IMR-90 (cell line): ENCODE results near the gene MZB1. TPM values are rescaled to one million over a fixed set of nuclear protein-coding genes. Genes with fewer than 3 reads are reported as not detected.
A peak's percentile ranks its signal among the peaks of the same experiment; 100 is the strongest.

Experiments
- ATAC-seq: fragments of 200-7000 bp; cut with Tn5 transposase; 2 replicates; pipeline ENCODE4 v1.9.1; 2020; ENCODE audit warnings: low read depth, mild to moderate bottlenecking, moderate library complexity
- BruUV-seq: library from RNA; stranded (reverse); fragments of 400-500 nt; replicated peaks from 2 replicates; lab custom pipeline; 2021; lab: Mats Ljungman, UMichigan
- CTCF ChIA-PET: fragments of 300-600 bp; formaldehyde crosslinking; extraction: SDS; loops from one replicate; lab custom pipeline; 2021; ENCODE audit warnings: antibody characterized with exemption; lab: Yijun Ruan, JAX
- POLR2A ChIA-PET: fragments of 300-600 bp; sonication (Branson Sonifier 250); formaldehyde crosslinking; loops from one replicate; lab custom pipeline; 2022; ENCODE audit warnings: antibody characterized with exemption; ENCODE audit not compliant: unreplicated experiment; lab: Charles Lee
- DNase-seq: peaks from one replicate; pipeline ENCODE4 v3.0.0; 2013
- H2AFZ ChIP-seq: replicated peaks from 2 replicates; pipeline ENCODE3; 2013; ENCODE audit warnings: low read length, mild to moderate bottlenecking; ENCODE audit not compliant: poor library complexity
- H2AK5ac ChIP-seq: 2 replicates; pipeline ENCODE4 v1.6.1; 2013; ENCODE audit warnings: low read depth, low read length, inconsistent platforms
- H2AK9ac ChIP-seq: replicated peaks from 2 replicates; pipeline ENCODE3; 2013; ENCODE audit warnings: mild to moderate bottlenecking, low read depth, low read length, moderate library complexity; ENCODE audit not compliant: poor library complexity
- H2BK120ac ChIP-seq: 2 replicates; pipeline ENCODE4 v1.6.1; 2013; ENCODE audit warnings: low read depth, low read length, inconsistent platforms
- H2BK15ac ChIP-seq: 3 replicates; pipeline ENCODE4 v1.6.1; 2013; ENCODE audit warnings: low read depth, low read length, inconsistent platforms
- H2BK20ac ChIP-seq: 2 replicates; pipeline ENCODE4 v1.6.1; 2013; ENCODE audit warnings: low read depth, mild to moderate bottlenecking, inconsistent platforms, low read length, moderate library complexity
- H2BK5ac ChIP-seq: 2 replicates; pipeline ENCODE4 v1.6.1; 2013; ENCODE audit warnings: mild to moderate bottlenecking, low read depth, low read length, inconsistent platforms; ENCODE audit not compliant: poor library complexity, severe bottlenecking
- H3K14ac ChIP-seq: replicated peaks from 2 replicates; pipeline ENCODE4 v1.6.1; 2013; ENCODE audit warnings: low read depth, low read length, inconsistent platforms
- H3K18ac ChIP-seq: 2 replicates; pipeline ENCODE4 v1.6.1; 2013; ENCODE audit warnings: low read depth, low read length, control low read depth
- H3K23ac ChIP-seq: 2 replicates; pipeline ENCODE4 v1.6.1; 2013; ENCODE audit warnings: low read depth, low read length, inconsistent platforms
- H3K27ac ChIP-seq: 2 replicates; pipeline ENCODE4 v1.5.1; 2013; ENCODE audit warnings: mild to moderate bottlenecking, control low read depth, low read length; ENCODE audit not compliant: insufficient read depth
- H3K27me3 ChIP-seq: 2 replicates; pipeline ENCODE4 v1.6.1; 2013; ENCODE audit warnings: low read length; ENCODE audit not compliant: control insufficient read depth, insufficient read depth
- H3K36me3 ChIP-seq: 2 replicates; pipeline ENCODE4 v1.6.1; 2013; ENCODE audit warnings: low read length, mixed read lengths; ENCODE audit not compliant: control insufficient read depth, insufficient read depth
- H3K4ac ChIP-seq: 2 replicates; pipeline ENCODE4 v1.6.1; 2013; ENCODE audit warnings: low read depth, low read length, inconsistent platforms
- H3K4me1 ChIP-seq: 2 replicates; pipeline ENCODE4 v1.6.1; 2013; ENCODE audit warnings: low read length, mixed read lengths; ENCODE audit not compliant: control insufficient read depth, insufficient read depth
- H3K4me2 ChIP-seq: 2 replicates; pipeline ENCODE4 v1.6.1; 2013; ENCODE audit warnings: low read depth, mild to moderate bottlenecking, control low read depth, low read length, moderate library complexity
- H3K4me3 ChIP-seq: 2 replicates; pipeline ENCODE4 v1.5.1; 2013; ENCODE audit warnings: low read depth, mild to moderate bottlenecking, control low read depth, low read length, moderate library complexity; ENCODE audit not compliant: insufficient read depth
- H3K56ac ChIP-seq: 2 replicates; pipeline ENCODE4 v1.6.1; 2013; ENCODE audit warnings: low read length, inconsistent platforms; ENCODE audit not compliant: insufficient read depth; ENCODE audit errors: extremely low read depth
- H3K79me1 ChIP-seq, 2 experiments: 2 replicates each; pipeline ENCODE4 v1.6.1; 2013; ENCODE audit warnings: low read length in 2 of 2, inconsistent platforms in 1 of 2, low read depth in 1 of 2
- H3K9ac ChIP-seq: 2 replicates; pipeline ENCODE4 v1.6.1; 2013; ENCODE audit warnings: low read depth, low read length, control low read depth
- H3K9me1 ChIP-seq: 2 replicates; pipeline ENCODE4 v1.6.1; 2013; ENCODE audit warnings: low read length, inconsistent platforms; ENCODE audit not compliant: insufficient read depth
- H3K9me3 ChIP-seq: 2 replicates; pipeline ENCODE4 v1.6.1; 2013; ENCODE audit warnings: low read length; ENCODE audit not compliant: control insufficient read depth, insufficient read depth
- H4K20me1 ChIP-seq: 2 replicates; pipeline ENCODE4 v1.6.1; 2013; ENCODE audit warnings: low read length, inconsistent platforms; ENCODE audit not compliant: insufficient read depth
- H4K5ac ChIP-seq: 2 replicates; pipeline ENCODE4 v1.6.1; 2013; ENCODE audit warnings: mild to moderate bottlenecking, low read depth, low read length, control low read depth
- H4K8ac ChIP-seq, 2 experiments: 2 replicates each; pipeline ENCODE4 v1.6.1; 2013; ENCODE audit warnings: low read depth in 2 of 2, low read length in 2 of 2, control low read depth in 1 of 2, inconsistent platforms in 1 of 2
- H4K91ac ChIP-seq: 2 replicates; pipeline ENCODE4 v1.6.1; 2013; ENCODE audit warnings: low read depth, low read length, inconsistent platforms; ENCODE audit not compliant: insufficient read depth
- CEBPB ChIP-seq: IDR thresholded peaks from 2 replicates; pipeline ENCODE4 v1.6.1; 2012; ENCODE audit warnings: low read depth, low read length, improper control_type of control experiment
- FOS ChIP-seq: fragments of 150-350 bp; IDR thresholded peaks from 2 replicates; pipeline ENCODE4 v1.6.1; 2016; ENCODE audit warnings: low read depth, low read length
- MAFK ChIP-seq: IDR thresholded peaks from 2 replicates; pipeline ENCODE4 v1.6.1; 2012; ENCODE audit warnings: low read depth, low read length, improper control_type of control experiment
- MAZ ChIP-seq: IDR thresholded peaks from 2 replicates; pipeline ENCODE4 v1.6.1; 2012; ENCODE audit warnings: low read depth, mild to moderate bottlenecking, low read length, improper control_type of control experiment, moderate library complexity, borderline replicate concordance
- NFE2L2 ChIP-seq: fragments of 150-350 bp; IDR thresholded peaks from 2 replicates; pipeline ENCODE4 v1.6.1; 2016; ENCODE audit warnings: low read depth, mild to moderate bottlenecking, low read length
- POLR2A ChIP-seq: IDR thresholded peaks from 2 replicates; pipeline ENCODE4 v1.6.1; 2012; ENCODE audit warnings: mild to moderate bottlenecking, low read depth, low read length
- RAD21 ChIP-seq: IDR thresholded peaks from 2 replicates; pipeline ENCODE4 v1.6.1; 2012; ENCODE audit warnings: low read length, improper control_type of control experiment
- SMC3 ChIP-seq: fragments of 150-350 bp; IDR thresholded peaks from 2 replicates; pipeline ENCODE4 v1.6.1; 2016; ENCODE audit warnings: low read depth, mild to moderate bottlenecking, antibody characterized with exemption, low read length, moderate library complexity
- WGBS, 2 experiments: methylation state at CpG; one replicate each; pipeline versions ENCODE4 v1.1.5 to v1.1.7; 2013; ENCODE audit warnings: missing lambda C conversion rate in 2 of 2; ENCODE audit not compliant: insufficient read length in 1 of 2; ENCODE audit errors: extremely low coverage in 2 of 2; 5-methylcytosine and 5-hydroxymethylcytosine counted together
- dilution Hi-C: fragments of 300-500 bp; cut with HindIII; formaldehyde crosslinking; loops from one replicate; pipeline ENCODE4 v1.14.3; 2018; ENCODE audit warnings: low sequenced_read_pairs; ENCODE audit not compliant: unreplicated experiment
- in situ Hi-C: fragments of 300-500 bp; cut with MboI; formaldehyde crosslinking; loops from 3 replicates; pipeline ENCODE4 v1.14.3; 2019; ENCODE audit warnings: low sequenced_read_pairs, inconsistent platforms, mixed read lengths
- intact Hi-C: fragments of 100-400 bp; cut with micrococcal nuclease; formaldehyde crosslinking; loops from 2 replicates; pipeline ENCODE4 v1.10.0; 2022
- polyA plus RNA-seq, 3 experiments: library from polyadenylated mRNA; depleted of rRNA; stranded (reverse); fragments of >200 nt; gene quantifications; 2 replicates each; pipeline ENCODE4 v1.2.3, GENCODE V29; 2012; ENCODE audit warnings: low replicate concordance in 1 of 3
- total RNA-seq: library from RNA; depleted of rRNA; stranded (reverse); fragments of >200 nt; gene quantifications from 2 replicates; pipeline ENCODE4 v1.2.3, GENCODE V29; 2012
- TF ChIP-seq, protein P1 (sequence below): conservative IDR thresholded peaks from 2 replicates; pipeline ENCODE4 v1.5.1; 2012; ENCODE audit warnings: mild to moderate bottlenecking, low read depth, low read length, improper control_type of control experiment

Gene MZB1
- total and polyA plus RNA-seq, 2 of the 4 experiments (the other 2 are of a cell fraction), result not detected

DNA sequence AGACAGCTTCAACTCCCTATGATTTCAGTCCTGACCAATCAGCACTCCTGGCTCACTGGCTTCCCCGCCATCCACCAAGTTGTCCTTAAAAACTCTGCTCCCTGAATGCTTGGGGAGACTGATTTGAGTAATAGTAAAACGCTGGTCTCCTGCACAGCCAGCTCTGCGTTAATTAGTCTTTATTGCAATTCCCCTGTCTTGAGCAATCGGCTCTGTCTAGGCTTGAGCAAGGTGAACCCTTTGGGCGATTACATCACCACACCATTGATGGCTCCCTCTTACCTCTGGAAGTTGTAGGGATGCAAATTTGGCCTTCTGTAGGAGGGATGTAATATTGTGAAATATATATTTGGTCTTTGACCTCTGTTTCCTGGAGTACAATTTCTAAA lies 3.7 kb downstream of the MZB1 start:
- Histone ChIP-seq H2BK15ac (no peak overlapping the region), H3K4ac (no peak overlapping the region), H3K9ac (no peak overlapping the region), H2BK120ac (no peak overlapping the region), H3K4me1 (peaks cover 5% of the 10 kb centered on the region; the same call in 1 of the 2 replicates), H3K9me3 (no peaks in the 10 kb centered on the region), H4K8ac (no peak overlapping the region), H3K4me3 (no peak overlapping the region), H3K36me3 (no peaks in the 10 kb centered on the region), H3K23ac (no peak overlapping the region), H3K14ac (no peak overlapping the region), H2BK20ac (no peak overlapping the region), H4K5ac (no peak overlapping the region), H2AK5ac (no peak overlapping the region), H2BK5ac (no peak overlapping the region), H3K27ac (no peak overlapping the region), H4K20me1 (no peaks in the 10 kb centered on the region), H3K4me2 (no peak overlapping the region), H4K91ac (no peak overlapping the region), H3K27me3 (no peaks in the 10 kb centered on the region), H2AK9ac (no peak overlapping the region), H3K56ac (no peak overlapping the region), H3K9me1 (no peaks in the 10 kb centered on the region), H3K18ac (no peak overlapping the region), H3K79me1 (no peaks in the 10 kb centered on the region), H2AFZ (no peak overlapping the region)
- CTCF ChIA-PET, result interaction anchor here (1.0 kb wide), 1 partner anchor 37 kb away, joined by 4 read pairs; no protein-coding TSS in a partner anchor
- intact Hi-C loops (no loop called here), dilution Hi-C loops (no loop called here), in situ Hi-C loops (no loop called here)
- POLR2A ChIA-PET, result no interaction called here
- no TSS peak for BruUV-seq
- DNase-seq (no peak), ATAC-seq (no peak)
- no CpG with 5 or more reads among the region's 5 CpGs for WGBS, 2 experiments
- TF ChIP-seq CEBPB (peak; percentile 55), SMC3 (no peak), POLR2A (no peak), RAD21 (no peak), NFE2L2 (no peak), MAZ (no peak), MAFK (no peak), FOS (no peak)
- TF ChIP-seq, protein P1, sequence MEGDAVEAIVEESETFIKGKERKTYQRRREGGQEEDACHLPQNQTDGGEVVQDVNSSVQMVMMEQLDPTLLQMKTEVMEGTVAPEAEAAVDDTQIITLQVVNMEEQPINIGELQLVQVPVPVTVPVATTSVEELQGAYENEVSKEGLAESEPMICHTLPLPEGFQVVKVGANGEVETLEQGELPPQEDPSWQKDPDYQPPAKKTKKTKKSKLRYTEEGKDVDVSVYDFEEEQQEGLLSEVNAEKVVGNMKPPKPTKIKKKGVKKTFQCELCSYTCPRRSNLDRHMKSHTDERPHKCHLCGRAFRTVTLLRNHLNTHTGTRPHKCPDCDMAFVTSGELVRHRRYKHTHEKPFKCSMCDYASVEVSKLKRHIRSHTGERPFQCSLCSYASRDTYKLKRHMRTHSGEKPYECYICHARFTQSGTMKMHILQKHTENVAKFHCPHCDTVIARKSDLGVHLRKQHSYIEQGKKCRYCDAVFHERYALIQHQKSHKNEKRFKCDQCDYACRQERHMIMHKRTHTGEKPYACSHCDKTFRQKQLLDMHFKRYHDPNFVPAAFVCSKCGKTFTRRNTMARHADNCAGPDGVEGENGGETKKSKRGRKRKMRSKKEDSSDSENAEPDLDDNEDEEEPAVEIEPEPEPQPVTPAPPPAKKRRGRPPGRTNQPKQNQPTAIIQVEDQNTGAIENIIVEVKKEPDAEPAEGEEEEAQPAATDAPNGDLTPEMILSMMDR, result no peak
